Erythroblast (primary cell): ENCODE results near the gene PLXNB2.

Source experiments
- GATA1 ChIP-seq: IDR thresholded peaks from 2 replicates; pipeline ENCODE4 v1.6.1; 2011; ENCODE audit warnings: low read depth, mild to moderate bottlenecking, control low read depth, low read length, moderate library complexity
- POLR2A ChIP-seq: IDR thresholded peaks from 2 replicates; pipeline ENCODE4 v1.6.1; 2011; ENCODE audit warnings: mild to moderate bottlenecking, low read length

DNA sequence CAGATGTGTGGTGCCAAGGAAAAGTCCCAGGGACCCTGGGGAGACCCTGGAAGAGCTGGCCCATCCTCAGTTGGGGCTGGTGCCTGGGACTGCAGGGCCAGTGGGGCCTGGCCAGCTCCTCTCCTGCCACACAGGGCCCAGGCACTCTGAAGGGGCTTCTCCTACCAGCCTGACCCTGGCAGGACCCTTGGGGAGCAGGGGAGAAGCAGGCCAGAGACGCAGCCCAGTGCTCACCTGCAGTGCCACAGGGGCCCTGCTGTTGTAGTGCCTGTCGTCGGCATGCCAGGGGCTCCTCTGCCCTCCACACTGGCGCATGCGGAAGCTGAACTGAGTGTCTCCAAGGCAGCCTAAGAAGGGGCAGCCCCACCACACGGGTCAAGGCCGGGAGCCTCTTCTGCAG is 10.2 kb upstream of the PLXNB2 start:
- TF ChIP-seq POLR2A (no peak), GATA1 (no peak)
